Renal cortical epithelial cell (primary cell): ENCODE results near the gene ANKRD12. TPM values are rescaled to one million over a fixed set of nuclear protein-coding genes. Genes with fewer than 3 reads are reported as not detected.
A peak's percentile ranks its signal among the peaks of the same experiment; 100 is the strongest.

ENCODE experiments used
- DNase-seq: peaks from one replicate; pipeline ENCODE4 v3.0.0-alpha.2; 2011; ENCODE audit warnings: low read depth
- total RNA-seq: library from RNA; depleted of rRNA; stranded (reverse); fragments of >200 nt; gene quantifications from 2 replicates; pipeline ENCODE4 v1.2.3, GENCODE V29; 2014

ANKRD12 gene
- total RNA-seq, 1 donor from 2014 or later, result 42.5 TPM

GRCh38 chr18:9106094-9106493 lies 30.5 kb upstream of the ANKRD12 start:
- no peak for DNase-seq

- DNase-seq, result peak; percentile 24
Observed at GRCh38 chr18:9106800-9107584, 29.6 kb upstream of the ANKRD12 start.

DNA sequence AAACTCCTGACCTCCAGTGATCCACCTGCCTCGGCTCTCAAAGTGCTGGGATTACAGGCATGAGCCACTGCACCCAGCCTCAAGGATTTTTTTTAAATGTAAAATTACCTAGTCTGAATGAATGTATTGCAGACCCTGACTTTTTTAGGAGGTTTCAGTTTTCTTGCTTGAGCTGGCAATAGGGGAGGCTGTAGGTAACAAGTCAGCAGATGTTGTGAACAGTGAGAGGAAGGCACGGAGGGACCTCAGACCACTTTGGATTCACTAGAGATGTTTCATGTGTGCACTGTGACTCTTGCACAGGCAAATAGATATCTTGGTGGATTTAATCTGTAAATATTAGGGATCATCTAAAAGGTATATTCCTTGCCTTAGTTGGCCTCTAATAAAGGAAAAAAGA lies 27.7 kb upstream of the ANKRD12 start:
- no peak for DNase-seq

- DNase-seq, result no peak
Observed at GRCh38 chr18:9109523-9109922, 27.1 kb upstream of the ANKRD12 start.

DNA sequence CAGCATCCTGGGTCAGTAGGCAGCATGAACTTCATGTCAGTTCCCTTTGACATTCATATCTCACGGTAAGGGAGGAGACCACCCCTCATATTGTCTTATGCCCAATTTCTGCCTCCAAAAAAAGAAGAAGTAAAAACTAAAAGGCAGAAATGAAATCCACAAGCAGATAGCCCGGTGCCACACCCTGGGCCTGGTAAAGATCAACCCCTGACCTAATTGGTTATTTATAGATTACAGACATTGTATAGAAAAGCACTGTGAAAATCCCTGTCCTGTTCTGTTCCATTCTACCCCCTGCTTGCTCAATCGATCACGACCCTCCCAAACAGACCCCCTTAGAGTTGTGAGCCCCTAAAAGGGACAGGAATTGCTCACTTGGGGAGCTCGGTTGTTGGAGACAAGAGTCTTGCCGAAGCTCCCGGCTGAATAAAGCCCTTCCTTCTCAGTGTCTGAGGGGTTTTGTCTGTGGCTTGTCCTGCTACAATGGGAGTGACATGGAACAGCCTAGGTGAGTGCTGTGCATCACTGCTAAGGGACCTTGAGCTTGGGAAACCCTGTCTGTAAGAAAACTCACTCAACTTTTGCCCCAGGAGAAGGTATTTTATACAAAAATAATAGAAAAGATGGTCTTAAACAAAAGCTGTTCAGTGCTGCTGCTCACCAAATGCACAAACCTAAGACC lies 23.0 kb upstream of the ANKRD12 start:
- DNase-seq, result no peak

GRCh38 chr18:9115984-9116383 lies 20.6 kb upstream of the ANKRD12 start:
- DNase-seq, result no peak

- no peak for DNase-seq
Observed at GRCh38 chr18:9117980-9118841, 18.4 kb upstream of the ANKRD12 start.

- DNase-seq, result no peak
Observed at GRCh38 chr18:9120796-9121195, 15.8 kb upstream of the ANKRD12 start.

GRCh38 chr18:9123520-9123919 lies 13.1 kb upstream of the ANKRD12 start:
- DNase-seq, result no peak

DNA sequence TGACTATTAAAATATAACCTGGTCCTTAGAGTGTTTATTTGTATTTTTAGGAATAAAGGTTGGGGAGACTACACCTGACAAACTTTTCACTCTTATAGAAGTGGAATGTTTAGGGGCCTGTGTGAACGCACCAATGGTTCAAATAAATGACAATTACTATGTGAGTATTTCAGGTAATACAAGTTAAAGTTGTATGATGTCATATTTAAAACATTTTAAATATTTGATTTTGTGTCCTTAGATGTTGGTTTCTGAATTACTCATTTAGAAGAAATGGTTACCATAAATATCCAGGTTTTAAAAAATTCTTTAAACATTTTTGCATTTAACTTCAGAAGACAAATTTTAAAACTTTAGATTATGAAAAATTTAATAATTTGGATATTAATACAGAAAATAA lies 11.8 kb upstream of the ANKRD12 start:
- no peak for DNase-seq

- no peak for DNase-seq
Observed at GRCh38 chr18:9126337-9126736, 10.2 kb upstream of the ANKRD12 start.

DNA sequence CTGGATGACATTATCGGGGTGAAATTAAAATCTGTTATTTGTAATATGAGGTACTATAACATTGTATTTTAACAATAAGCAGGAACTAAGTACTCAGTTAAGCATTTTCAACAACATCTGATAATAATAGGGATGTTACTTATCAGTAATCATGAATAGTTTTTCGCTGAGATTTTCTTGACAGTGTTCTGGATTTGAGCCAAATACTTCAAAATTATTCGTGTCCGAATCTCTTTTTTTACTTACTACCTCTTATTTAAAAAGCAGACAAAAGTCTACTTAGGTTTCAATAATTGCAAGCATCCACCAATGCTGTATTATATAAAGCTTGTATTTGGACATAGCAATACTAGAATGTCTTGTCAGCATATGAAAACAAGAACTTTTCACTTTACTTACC lies 6.4 kb upstream of the ANKRD12 start:
- DNase-seq, result no peak

DNA sequence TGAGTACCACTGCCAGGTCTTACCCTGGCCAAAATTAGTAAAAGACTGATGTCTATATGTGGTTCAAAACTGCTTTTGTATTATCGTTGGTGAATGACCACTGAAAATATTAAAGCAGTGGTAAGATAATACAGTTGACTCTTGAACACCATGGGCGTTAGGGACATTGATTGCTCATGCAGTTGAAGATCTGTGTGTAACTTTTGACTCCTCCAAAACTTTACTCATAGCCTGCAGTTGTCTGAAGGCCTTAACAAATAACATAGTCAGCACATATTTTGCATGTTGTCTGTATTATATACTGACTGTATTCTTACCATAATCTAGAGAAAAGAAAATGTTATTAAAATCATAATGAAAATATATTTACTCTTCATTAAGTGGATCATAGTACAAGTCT lies 5.8 kb upstream of the ANKRD12 start:
- DNase-seq, result no peak

- no peak for DNase-seq
Observed at GRCh38 chr18:9132628-9133027, 4.0 kb upstream of the ANKRD12 start.

DNA sequence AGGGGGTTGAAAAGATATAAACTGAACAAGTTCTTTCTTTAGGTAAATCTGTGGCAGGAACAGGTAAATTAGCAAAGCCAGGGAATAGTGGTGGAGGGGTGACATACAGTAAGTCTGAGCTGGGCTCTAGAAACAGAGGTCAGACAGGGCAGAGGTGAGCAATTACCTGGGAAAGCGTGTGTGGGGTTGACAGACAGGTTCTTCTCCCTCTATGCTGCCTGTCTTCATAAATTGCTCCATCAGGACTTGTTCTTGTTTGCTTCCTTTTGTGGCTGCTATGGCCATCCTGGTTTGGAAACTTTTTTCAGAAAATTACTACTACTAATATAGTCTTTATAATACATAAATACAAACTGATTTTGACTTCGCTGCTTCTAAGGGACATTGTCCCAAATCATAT lies 3.4 kb upstream of the ANKRD12 start:
- DNase-seq, result no peak

- no peak for DNase-seq
Observed at GRCh38 chr18:9135081-9135911, 1.3 kb upstream of the ANKRD12 start.

- DNase-seq, result peak; percentile 42
Observed at GRCh38 chr18:9135912-9136314, 668 bp upstream of the ANKRD12 start.

GRCh38 chr18:9137168-9138066 lies 836 bp downstream of the ANKRD12 start:
- peak; percentile 81 for DNase-seq

GRCh38 chr18:9139400-9140039 lies 2.9 kb downstream of the ANKRD12 start:
- no peak for DNase-seq

DNA sequence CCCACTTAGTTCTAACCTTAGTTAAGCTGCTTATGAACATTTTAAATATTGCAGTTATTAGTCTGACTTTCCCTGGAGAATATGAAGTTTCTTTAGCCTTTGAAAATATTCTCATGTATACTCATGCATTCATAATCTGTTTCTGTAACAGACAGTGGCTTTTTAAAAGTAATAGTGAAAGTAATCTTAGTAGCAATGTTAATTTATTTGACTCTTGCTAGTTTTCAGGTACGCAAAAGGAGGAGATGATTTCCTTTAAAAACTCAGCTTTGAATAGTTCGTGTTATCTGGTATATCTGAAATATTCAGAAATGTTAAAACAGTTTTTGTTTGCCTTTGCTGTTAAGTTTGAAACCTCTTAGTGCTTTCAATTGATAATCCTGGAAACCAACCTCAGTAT lies 3.8 kb downstream of the ANKRD12 start:
- DNase-seq, result no peak
